HG02870 (cell line): ENCODE results near the gene DNAL1.

Source experiments
- ATAC-seq: cut with Tn5 transposase; IDR thresholded peaks from one replicate; pipeline ENCODE4 v1.9.1; 2021; ENCODE audit warnings: mild to moderate bottlenecking, moderate library complexity; ENCODE audit not compliant: unreplicated experiment

The DNAL1 gene

DNA sequence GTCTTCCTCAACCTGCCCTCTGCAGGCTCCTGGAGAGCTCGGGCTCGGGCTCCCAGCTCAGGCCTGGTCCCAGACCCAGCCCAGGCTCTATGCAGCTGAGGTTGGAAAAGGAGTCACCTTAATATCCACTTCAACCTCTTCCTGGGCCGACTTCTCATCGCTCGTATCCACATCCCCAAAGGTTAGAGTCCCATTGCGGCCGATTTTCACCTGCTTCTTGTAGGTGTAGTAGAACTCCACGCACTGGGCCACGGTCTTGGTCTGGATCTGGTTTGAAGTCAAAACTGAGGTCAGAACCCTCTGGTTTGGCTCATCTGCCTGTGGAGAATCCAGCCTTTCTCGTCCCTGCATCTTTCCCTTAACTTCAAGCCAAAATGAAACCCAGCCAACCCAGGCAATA, 77.8 kb downstream of the DNAL1 start:
- no peak for ATAC-seq

DNA sequence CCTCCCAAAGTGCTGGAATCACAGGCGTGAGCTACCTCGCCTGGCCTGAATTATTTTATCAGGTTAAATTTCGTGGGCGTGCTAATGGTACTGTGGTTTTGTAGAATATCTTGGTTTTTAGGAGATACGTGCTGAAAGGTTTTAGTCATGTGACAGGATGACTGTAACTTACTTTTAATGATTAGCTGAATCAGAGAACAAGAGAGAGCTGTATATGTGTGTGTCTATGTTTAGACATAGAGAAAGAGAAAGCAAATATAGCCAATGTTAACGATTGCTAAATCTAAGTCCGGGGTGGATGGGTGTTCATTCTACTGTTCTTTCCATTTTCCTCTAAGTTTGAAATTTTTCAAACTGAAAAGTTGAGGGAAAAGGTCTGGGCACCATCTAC, 78.6 kb downstream of the DNAL1 start:
- ATAC-seq = no peak

DNA sequence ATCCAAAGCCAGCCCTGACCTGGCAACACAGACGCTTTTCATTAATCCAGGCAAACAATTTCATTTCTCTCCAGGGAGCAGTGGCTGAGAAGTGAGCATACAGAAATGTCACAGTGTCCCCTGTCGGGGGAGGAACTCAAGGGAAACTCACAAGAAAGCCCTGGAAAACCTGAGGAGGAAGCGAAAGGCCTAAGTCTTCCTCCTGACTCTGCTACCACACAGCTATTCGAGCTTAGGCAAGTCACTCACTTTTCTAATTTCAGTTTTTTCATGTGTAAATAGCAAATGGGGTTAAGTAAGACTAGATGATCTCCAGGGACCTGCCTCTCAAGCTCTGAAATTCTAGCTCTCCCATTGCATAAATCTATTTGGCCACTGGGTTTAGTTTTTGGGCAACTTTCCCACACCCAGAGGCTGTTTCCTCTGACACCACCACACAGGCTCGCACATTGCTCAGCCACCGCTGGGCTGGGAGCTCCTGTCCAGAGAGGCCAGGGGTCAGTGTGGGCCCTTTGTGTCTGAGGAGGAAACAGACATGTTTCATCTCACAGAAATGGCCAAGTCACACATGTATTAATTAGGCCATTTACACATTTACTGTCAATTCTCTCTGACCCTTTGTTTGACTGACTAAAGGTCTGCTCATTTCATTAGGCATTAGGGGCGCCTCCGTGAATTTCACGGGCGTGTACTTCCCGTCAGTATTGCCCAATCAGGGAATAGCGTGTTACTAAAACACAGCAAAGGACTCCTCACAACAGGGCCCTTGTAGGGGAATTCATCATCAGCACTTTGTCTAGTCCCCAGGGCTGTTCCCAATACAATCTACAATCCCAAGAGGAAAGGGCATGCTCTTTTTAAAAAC, 79.2 kb downstream of the DNAL1 start:
- no peak for ATAC-seq

DNA sequence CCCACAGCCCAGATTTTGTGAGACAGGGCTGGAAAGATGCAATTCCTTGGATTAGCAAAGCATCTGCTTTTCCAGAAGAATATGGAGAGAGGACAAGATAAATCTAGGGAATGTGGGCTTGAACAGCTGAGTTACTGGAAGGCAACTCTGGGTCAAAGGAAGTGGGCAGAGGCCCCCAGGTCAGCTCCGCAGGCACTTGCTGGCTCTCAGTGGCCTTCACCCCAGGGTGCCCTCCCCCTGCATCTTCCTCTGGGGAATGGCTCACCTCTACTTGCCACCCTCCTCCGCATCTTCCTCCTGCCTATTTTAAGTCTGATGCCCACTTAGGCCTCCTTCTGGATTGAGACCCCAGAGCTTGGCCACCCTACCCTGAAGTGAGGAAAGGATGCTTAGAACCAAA, 79.9 kb downstream of the DNAL1 start:
- no peak for ATAC-seq

DNA sequence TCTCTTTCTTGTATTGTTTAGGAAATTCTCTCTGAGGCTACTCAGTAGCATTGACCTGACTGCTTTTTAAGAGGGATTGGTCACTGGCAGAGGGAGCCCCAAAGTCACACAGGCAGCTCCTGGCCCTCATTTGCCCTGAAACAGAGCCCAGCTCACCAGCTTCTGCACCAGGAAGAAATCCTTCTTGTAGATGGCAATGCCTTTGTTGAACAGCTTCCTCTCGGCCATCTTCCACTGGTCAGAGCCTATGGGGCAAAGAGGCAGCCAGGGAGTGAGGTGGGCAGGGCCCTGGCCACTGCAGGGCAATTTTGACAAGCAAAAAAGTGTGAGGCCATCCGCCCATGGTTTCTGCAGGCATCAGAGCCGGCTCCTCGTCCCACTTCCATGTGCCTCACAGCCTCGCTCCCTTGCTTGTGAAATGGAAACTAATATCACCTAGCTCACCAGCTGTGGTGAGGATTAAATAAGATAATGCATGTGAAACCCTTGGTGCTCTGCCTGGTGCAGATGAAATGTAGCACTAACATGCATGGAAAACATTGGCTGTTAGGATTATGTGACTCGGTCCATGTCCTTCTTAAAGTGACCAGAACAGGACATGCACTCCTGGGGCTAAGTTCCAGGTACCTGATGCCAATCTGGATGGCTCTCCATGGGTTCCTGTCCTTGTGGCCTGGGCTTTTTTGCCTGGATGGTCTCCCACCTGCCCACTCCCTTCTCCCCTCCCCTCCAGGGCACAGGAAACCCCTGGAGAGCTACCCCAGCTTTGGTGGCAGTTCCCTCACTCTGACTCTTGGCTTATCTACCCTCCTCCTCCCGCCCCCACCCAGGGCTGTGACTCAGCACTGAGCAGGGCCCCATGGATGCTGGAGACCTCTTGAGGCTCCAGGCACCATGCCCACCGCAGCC, 80.6 kb downstream of the DNAL1 start:
- no peak for ATAC-seq

DNA sequence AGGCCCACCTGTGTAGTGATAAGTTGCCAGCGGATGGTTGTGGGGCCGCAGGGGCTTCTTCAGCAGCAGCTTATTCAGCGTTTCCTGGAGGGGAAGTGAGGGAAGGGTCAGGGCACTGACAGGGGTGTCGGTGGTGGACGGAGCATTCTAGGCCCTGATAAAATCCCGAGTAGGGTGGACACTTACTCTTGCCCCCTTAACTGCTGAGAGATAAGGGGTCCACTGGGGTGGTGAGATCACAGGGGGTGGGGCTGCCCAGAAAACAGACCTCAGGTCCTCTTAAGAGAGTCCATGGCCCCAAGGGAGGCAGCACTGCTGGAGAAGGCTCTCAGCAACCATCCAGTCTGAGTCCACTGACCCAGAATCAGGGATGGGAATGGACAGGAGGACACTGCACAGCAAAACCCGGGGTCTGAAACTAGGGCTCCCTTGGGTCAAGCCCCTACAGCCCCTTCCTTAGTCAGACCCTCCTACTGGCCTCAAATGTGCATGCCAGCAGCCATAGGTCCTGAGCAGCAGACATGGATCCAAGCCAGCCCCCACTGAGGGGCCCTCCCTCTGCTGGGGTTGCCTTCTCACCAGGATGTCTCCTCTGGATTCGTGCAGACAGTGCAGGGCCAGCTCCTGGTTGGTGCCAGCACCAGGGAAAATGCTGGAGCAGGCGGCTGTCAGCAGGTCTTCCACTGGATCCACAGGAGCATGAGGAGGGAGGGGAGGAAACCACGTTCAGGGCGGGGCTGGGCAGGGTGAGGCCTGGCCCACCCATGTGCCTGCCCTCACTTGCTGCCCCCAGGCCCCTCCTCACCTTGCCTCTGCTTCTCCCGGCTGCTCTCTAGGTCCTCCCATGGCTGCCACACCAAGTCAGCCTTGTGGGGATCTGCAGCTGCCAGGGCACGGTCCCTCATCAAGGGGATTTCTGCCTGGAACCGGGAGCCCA, 81.5 kb downstream of the DNAL1 start:
- no peak for ATAC-seq

DNA sequence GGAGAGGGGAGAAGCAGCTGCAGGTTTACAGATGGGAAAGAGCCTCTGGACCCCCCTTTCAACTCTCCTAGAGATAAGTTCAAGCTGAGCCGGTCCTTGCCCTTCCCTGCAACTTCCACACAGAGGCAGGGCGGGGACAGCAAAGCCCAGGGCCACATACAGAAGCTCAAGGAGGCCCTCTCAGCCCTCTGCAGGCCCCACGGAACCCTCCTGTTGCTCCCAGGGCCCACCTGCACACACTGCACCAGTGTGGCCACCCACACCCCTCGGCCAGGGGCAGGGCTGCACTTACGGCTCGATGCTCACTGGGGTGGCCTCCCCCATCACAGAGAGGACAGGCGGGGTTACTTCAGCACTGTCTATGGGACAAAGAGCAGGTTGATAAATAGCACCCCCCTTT, 82.4 kb downstream of the DNAL1 start:
- no peak for ATAC-seq

DNA sequence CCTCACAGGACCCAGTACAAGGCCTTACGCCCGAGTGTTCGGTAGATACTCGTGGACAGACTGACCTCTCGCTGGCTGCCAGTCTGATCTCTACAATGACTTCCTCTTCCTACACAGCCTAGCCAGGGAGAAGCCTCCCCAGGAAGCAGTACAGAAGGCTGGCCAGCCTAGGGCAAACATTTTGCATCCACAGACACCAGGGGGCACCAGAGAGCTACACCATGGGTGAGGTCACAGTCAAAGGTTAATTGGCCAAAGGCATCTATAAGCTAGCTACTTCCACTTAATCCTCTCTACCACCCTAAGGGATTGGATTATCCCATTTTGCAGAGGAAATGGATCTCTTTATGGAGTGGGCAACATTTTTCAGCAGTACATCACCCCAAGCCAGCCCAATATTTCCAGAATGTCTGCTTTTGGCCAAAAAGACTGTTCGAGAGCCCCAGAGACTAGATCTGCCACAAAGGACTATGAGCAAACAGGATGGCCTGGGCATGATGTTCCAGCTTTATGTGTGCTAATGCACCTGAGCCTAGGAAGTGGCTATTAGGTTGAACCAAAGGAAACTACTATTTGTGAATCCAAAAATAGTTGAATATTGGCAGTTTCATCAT, 84.0 kb downstream of the DNAL1 start:
- no peak for ATAC-seq

DNA sequence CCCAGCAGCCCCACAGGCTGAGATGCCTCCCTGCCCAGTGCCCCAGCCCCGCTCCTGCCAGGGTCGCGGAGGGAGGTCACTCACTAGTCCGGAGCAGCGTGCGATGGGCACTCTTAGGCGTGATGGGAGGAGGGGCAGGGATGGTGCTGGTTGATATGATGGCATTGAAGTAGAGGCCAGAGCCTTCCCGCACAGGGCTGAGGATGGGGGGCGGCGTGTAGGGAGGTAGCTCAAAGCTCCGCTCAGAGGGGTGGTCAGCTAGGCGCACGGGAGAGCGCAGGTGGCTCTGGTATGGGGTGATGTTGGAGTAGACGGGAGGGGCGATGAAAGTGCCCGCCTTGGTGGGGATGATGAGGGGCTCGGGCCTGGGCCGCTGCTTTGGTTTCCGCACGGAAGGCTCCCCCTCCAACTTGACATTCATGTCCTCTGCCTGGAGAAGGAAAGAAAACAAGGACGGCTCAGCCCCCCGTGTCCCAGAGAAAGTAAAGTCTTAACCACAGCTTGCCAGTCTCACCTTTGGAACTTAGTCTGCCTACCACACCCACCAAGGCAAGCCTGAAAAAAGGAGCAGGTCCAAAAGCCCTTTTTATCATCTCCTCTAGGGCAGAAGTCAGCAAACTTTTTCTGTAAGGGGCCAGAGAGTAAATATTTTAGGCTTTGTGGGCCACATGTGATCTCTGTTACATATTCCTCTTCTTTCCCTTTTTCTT, 84.9 kb downstream of the DNAL1 start:
- no peak for ATAC-seq

DNA sequence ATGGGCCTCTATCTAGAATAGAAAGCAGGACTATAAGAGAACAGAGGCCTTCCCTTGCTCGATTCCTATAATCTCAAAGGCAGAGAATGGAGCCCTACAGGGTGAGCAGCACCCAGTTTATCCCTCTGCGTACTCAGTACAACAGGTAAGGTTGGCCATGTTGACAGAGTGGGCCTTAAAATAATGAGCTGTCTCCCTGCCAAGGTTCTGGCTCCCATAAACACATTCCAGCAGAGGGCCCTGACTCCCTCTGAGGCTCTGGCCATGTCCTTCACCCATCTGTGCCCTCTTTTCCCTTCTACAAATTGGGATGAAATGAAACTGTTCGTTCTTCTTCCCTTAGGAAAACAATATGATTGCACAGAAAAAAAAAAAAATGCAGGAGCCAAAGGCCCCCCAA, 86.3 kb downstream of the DNAL1 start:
- ATAC-seq = no peak

DNA sequence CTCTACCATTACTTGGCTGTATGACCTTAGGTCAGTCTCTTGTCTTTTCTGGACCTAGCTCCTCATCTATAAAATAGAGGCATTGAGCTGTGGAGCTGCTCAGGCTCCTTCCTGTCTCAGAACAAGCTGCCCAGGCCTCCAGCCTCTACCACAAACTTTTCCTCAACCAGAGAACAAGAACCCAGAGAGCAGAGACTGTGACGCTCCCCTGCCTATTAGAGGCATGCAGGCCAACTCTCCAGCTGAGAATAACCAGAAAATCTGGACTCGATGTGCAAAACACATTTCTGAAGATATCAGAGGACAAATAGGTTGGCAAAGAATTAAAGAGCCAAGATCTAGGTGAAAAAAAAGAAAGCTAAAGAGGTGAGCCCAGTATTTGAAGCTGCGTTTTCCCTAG, 87.2 kb downstream of the DNAL1 start:
- ATAC-seq = no peak

DNA sequence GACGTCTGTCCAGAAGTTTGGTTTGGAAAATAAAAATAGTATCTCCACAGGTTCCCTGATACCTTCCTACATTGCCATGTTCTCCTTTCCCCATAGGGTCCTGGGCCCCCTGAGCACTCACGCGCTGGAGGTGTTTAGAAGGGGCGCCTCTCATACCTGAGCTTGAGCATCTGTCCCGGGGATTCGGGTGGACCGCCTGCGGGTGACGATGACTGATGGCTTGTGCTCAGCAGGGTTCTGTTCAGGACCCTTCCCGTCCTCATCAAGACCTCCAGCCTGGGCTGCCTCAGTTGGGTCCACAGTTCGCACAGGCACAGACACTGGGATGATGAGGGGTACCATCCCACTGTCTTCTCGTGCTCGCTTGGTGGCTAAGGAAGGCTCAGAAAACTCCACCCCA, 92.1 kb downstream of the DNAL1 start:
- ATAC-seq = no peak

DNA sequence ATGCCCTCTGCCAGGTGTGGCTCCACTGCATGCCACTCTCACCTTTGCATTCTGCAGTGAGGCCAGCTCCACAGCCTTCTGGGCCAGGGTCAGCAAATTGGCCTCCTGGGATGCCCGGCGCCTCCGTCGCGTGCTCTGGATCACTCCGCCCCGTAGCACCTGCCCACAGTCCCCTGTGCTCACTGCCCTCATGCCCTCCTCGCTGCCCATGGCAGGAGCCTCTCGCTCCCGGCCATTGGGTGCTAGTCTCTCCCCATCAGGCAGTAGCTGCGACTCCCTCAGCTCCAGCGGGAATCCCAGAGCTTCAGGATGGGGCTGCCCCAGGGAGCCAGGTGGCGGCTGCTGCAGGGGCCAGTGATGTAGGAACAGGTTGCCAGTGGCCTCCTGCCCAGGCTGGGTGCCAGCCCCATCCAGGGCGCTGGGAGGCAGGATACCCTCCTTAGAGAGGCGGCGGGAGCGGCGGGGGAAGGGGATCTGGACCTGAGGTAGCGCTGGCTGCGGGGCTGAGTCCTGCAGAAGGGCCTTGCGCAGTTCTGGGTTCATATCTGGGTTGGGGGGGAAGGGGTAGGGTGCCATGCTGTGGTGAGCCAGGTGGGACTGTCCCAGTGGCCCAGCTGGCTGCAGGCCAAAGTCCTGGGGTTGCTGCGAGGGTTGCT, 93.9 kb downstream of the DNAL1 start:
- ATAC-seq = no peak

DNA sequence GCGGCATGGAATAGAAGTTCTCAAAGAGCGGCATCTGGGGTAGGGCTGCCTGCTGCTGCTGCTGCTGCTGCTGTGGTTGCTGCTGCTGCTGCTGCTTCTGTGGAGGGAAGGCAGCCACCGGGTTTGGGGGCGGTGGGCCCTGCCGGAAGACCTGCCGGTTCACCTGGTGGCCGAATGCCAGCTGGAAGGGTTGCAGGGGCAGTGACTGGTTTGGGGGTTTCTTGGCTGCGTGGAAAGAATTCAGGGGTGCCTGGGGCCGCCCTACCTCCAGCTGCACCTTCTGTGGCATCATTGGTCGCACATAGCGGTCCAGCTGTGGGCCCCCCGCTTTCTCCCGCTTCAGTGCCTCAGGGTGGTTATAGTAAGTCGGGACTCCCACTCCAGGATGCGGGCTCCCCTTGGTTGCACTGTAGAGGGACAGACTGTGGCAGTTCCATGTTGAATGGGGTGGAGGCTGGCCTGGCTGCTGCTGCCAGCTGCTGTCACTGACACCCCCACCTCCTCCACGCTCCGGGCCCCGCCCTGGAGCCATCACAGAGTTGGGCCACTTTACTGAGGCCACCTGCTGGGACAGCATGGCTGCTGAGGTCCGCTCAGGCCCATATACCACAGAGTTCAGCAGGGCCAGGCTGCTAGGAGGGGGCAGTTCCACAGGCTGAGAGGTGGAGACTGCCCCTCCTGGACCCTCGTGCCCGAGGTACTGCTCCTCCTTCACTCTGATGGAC, 94.5 kb downstream of the DNAL1 start:
- no peak for ATAC-seq

DNA sequence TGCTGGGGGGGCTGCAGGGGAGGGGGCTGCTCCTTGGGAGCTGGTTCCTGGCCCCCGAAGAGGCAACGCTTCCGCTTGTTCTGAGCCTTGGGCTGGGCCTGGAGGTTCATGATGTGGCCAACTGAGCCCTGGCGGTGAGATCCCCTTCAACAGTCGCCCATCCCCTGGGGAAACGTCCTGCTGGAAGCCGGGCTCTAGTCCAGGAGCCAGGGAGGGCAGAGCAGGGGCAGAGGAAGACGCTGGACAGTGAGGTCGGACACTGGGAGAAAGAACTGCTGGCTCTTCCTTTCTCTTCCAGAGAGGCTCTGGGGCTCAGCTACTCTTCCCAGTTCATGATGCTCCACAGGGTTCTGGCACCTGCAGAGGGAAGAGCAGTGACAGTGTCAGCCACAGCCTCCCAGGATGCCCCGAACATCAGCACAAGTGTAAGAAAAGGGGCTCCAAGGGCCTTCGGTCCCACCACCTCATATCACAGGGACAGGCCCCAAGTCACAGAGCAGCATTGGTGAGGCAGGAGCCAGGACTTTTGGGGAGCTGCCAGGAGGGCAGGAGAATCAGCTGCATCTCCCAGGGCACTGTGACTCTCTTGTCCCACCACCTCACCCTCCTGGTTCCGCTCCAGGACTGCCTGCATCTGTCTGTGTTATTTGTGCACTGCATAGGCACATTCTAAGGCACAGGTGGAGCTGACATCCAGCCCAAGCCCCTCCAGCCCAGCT, 95.3 kb downstream of the DNAL1 start:
- ATAC-seq = no peak

DNA sequence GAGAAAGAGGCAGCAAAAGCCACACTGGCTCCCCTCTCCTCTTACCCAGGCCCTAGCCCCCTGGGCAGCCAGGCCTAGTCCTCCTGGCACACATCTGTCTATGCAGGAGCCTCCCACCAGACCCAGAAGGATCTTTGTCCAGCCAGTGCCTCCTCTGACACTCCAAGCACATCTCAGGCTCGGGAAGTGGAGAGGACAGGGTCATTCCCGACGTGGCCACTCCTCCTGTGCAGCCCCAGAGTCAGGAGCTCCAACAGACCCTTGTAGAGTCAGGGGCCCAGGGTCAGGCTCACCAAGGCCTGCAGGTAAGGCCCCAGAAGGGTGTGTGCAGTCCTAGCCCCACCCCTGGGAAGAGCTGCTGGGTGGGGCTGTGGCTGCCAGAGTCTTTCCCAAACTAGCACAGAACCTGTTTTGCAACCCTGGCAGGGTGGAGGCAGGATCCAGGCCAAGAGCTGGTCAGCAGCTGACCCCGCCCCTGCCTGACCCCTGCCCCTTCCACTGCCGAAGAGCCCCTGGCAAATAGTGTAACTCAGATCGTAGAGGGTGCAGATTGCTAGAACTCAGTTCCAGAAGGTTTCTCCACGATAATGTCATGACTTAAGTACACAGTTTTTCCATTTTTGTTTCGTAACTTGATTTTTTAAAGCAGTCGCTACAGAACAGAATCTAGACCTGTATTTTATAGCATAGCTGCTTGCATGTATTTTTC, 96.0 kb downstream of the DNAL1 start:
- no peak for ATAC-seq

DNA sequence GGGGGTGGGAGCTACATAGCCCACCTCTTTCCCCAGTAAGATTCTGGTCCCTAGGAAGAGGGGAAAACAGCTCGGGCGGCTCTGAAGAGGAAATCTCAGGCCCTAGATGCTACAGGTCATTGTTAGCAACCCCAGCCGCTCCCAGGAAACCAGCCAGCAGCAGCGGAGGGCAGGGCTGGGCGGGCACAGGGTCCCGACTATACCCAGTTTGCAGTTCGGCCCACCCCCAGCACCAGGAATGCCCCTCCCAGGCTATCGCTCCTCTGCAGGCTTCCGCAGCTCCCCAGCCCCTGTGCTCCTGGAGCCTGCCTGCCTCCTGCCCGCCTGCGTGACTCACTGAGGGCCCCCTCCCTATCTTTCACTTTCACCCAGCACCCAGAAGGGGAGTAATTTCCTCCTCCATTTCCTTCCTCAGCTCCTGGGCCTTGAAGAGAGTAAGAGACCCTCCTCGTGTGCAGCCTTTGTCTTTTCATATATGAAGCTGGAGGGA, 96.6 kb downstream of the DNAL1 start:
- peak; percentile 36 for ATAC-seq
